ENCODE measurements around the gene MORN1. TPM values are rescaled to one million over a fixed set of nuclear protein-coding genes. Genes with fewer than 3 reads are reported as not detected.
"Not testable (repeated sequence)": the region's sequence is repeated elsewhere in the genome, so short reads cannot be mapped to it uniquely, and the experiment has no call there.

The MORN1 gene
- total RNA-seq, 1 donor from 2014 or later: 10.8 TPM

- Mint-ChIP-seq H3K4me3 (ENCODE audit: unreplicated experiment) (no peak overlapping the region), H3K27ac (ENCODE audit: unreplicated experiment) (no peak overlapping the region), H3K27me3 (ENCODE audit: unreplicated experiment) (peaks cover 11% of the 10 kb centered on the region), H3K9me3 (ENCODE audit: unreplicated experiment) (peaks cover 8% of the 10 kb centered on the region), H3K36me3 (ENCODE audit: unreplicated experiment) (no peaks in the 10 kb centered on the region), H3K4me1 (ENCODE audit: low read depth, unreplicated experiment) (peaks cover 6% of the 10 kb centered on the region)
- no peak for DNase-seq
- no peak for TF ChIP-seq CTCF (IDR thresholded peaks at IDR 0.05; ENCODE audit: partially characterized antibody, unreplicated experiment)
Measured at GRCh38 chr1:2330035-2330434, 61.3 kb downstream of the MORN1 start.

GRCh38 chr1:2328676-2329455 lies 62.5 kb downstream of the MORN1 start:
- DNase-seq: no peak
- Mint-ChIP-seq H3K9me3 (ENCODE audit: unreplicated experiment) (peaks cover 8% of the 10 kb centered on the region), H3K4me1 (ENCODE audit: low read depth, unreplicated experiment) (peaks cover 4% of the 10 kb centered on the region), H3K4me3 (ENCODE audit: unreplicated experiment) (no peak overlapping the region), H3K36me3 (ENCODE audit: unreplicated experiment) (no peaks in the 10 kb centered on the region), H3K27ac (ENCODE audit: unreplicated experiment) (no peak overlapping the region), H3K27me3 (ENCODE audit: unreplicated experiment) (peaks cover 9% of the 10 kb centered on the region)
- no peak for TF ChIP-seq CTCF (IDR thresholded peaks at IDR 0.05; ENCODE audit: partially characterized antibody, unreplicated experiment)

GRCh38 chr1:2327841-2328240 lies 63.5 kb downstream of the MORN1 start:
- H3K27me3 Mint-ChIP-seq (ENCODE audit: unreplicated experiment): peaks cover 7% of the 10 kb centered on the region
- H3K9me3 Mint-ChIP-seq (ENCODE audit: unreplicated experiment): peaks cover 8% of the 10 kb centered on the region
- no peak for TF ChIP-seq CTCF (IDR thresholded peaks at IDR 0.05; ENCODE audit: partially characterized antibody, unreplicated experiment)
- no peak overlapping the region for H3K27ac Mint-ChIP-seq (ENCODE audit: unreplicated experiment)
- no peaks in the 10 kb centered on the region for H3K36me3 Mint-ChIP-seq (ENCODE audit: unreplicated experiment)
- peaks cover 4% of the 10 kb centered on the region for H3K4me1 Mint-ChIP-seq (ENCODE audit: low read depth, unreplicated experiment)
- no peak overlapping the region for H3K4me3 Mint-ChIP-seq (ENCODE audit: unreplicated experiment)
- no peak for DNase-seq

- not testable (repeated sequence) for H3K36me3 Mint-ChIP-seq (ENCODE audit: unreplicated experiment); H3K27me3 Mint-ChIP-seq (ENCODE audit: unreplicated experiment); H3K9me3 Mint-ChIP-seq (ENCODE audit: unreplicated experiment); H3K4me1 Mint-ChIP-seq (ENCODE audit: low read depth, unreplicated experiment); H3K27ac Mint-ChIP-seq (ENCODE audit: unreplicated experiment); DNase-seq
- peak overlapping the region; percentile 6 for H3K4me3 Mint-ChIP-seq (ENCODE audit: unreplicated experiment)
Measured at GRCh38 chr1:2327162-2327561, 64.2 kb downstream of the MORN1 start.

GRCh38 chr1:2326524-2326923 lies 64.8 kb downstream of the MORN1 start:
- Mint-ChIP-seq H3K4me3 (ENCODE audit: unreplicated experiment) (no peak overlapping the region), H3K9me3 (ENCODE audit: unreplicated experiment) (peaks cover 8% of the 10 kb centered on the region), H3K4me1 (ENCODE audit: low read depth, unreplicated experiment) (peaks cover 4% of the 10 kb centered on the region), H3K27me3 (ENCODE audit: unreplicated experiment) (peaks cover 8% of the 10 kb centered on the region), H3K27ac (ENCODE audit: unreplicated experiment) (no peak overlapping the region), H3K36me3 (ENCODE audit: unreplicated experiment) (no peaks in the 10 kb centered on the region)
- TF ChIP-seq CTCF (IDR thresholded peaks at IDR 0.05; ENCODE audit: partially characterized antibody, unreplicated experiment): no peak
- no peak for DNase-seq
